K562 (cell line): ENCODE data around the gene ASB6. TPM values are rescaled to one million over a fixed set of nuclear protein-coding genes. Genes with fewer than 3 reads are reported as not detected.
A peak's percentile ranks its signal among the peaks of the same experiment; 100 is the strongest.

Experiments used
- BMI1 ChIP-seq: fragments of 150-350 bp; IDR thresholded peaks from 2 replicates; pipeline ENCODE4 v1.6.1; 2014; ENCODE audit warnings: low read length
- MAZ ChIP-seq, 2 experiments: fragments of 450-650 bp in 1 of 2; sonication (generic) in 1 of 2; formaldehyde crosslinking; IDR thresholded peaks in 1 of 2; conservative IDR thresholded peaks in 1 of 2; 2 replicates each; pipeline versions ENCODE4 v1.4.0 to v1.5.0; 2020; ENCODE audit warnings: mild to moderate bottlenecking in 1 of 2, missing genetic modification reagents in 1 of 2
- SIX5 ChIP-seq, 2 experiments: IDR thresholded peaks; 2 replicates each; pipeline ENCODE4 v1.6.1; 2011; ENCODE audit warnings: low read length in 2 of 2, borderline replicate concordance in 1 of 2, low read depth in 1 of 2, mild to moderate bottlenecking in 1 of 2, moderate library complexity in 1 of 2; ENCODE audit not compliant: insufficient read depth in 1 of 2
- polyA plus RNA-seq, 8 experiments: library from polyadenylated mRNA; depleted of rRNA in 4 of 8; stranded (reverse) in 5 of 8; unstranded in 3 of 8; fragments of >200 nt; fragmentation: Nextera tagmentation in 2 of 8; fragmentation: Illumina TruSeq in 1 of 8; extraction: Ambion mirVana in 2 of 8; extraction: Trizol in 1 of 8; gene quantifications; 2 replicates each; pipeline versions ENCODE4 v1.2.1 to v1.2.3, GENCODE V29; 2011 to 2014; ENCODE audit warnings: inconsistent platforms in 1 of 8, missing spikeins in 1 of 8
- total RNA-seq, 7 experiments: library from RNA; depleted of rRNA in 6 of 7; stranded (reverse); fragments of >200 nt in 6 of 7; fragmentation: Illumina TruSeq in 2 of 7; extraction: Trizol in 2 of 7; gene quantifications; 2 replicates each; pipeline versions ENCODE4 v1.2.1 to v1.2.3, GENCODE V29; 2011 to 2021; ENCODE audit warnings: low replicate concordance in 1 of 7
- TF ChIP-seq, protein P1 (sequence below): fragments of 450-650 bp; IDR thresholded peaks from 2 replicates; pipeline ENCODE4 v1.6.1; 2017; ENCODE audit warnings: antibody characterized with exemption
- TF ChIP-seq, protein P2 (sequence below), 2 experiments: fragments of 450-650 bp; formaldehyde crosslinking in 1 of 2; IDR thresholded peaks; 2 replicates each; pipeline versions ENCODE4 v1.4.0 to v1.6.1; 2014 to 2020; ENCODE audit warnings: mild to moderate bottlenecking in 2 of 2, borderline replicate concordance in 1 of 2, low read depth in 1 of 2

Gene ASB6
- total and polyA plus RNA-seq, 9 of the 15 experiments (the other 6 are each of a cell fraction or from before 2014, with no cell fraction given): 0.92 to 17.8 (median 11.3) TPM

DNA sequence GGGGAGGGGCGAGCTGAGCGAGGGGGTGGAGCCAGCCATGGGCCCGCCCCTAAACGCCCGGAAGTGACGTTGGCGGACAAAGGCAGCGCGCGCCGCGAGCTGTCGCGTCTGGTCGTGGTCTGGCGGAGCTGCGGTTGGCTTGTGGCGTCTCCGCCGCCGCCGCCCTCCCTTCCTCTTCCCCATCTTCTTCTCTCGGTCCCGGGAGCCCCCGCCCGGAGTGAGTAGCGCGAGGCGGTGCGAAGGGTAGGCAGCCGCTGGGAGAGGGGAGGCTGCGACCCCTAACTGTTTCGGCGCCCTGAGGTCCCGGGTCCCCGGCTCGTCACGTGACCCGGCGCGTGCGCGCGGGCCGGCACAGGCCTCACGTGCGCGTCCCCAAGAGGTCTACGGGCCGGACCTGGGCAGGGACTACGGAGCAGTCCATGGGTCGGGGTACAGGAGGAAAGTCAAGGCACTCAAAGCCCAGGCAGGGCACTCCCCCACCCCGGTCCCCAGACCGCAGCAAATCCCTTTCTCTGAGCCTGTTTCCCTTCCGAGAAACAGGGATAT is 15.8 kb downstream of the ASB6 start, which contains the start of gene NTMT1 (continued):
- TF ChIP-seq, protein P1, sequence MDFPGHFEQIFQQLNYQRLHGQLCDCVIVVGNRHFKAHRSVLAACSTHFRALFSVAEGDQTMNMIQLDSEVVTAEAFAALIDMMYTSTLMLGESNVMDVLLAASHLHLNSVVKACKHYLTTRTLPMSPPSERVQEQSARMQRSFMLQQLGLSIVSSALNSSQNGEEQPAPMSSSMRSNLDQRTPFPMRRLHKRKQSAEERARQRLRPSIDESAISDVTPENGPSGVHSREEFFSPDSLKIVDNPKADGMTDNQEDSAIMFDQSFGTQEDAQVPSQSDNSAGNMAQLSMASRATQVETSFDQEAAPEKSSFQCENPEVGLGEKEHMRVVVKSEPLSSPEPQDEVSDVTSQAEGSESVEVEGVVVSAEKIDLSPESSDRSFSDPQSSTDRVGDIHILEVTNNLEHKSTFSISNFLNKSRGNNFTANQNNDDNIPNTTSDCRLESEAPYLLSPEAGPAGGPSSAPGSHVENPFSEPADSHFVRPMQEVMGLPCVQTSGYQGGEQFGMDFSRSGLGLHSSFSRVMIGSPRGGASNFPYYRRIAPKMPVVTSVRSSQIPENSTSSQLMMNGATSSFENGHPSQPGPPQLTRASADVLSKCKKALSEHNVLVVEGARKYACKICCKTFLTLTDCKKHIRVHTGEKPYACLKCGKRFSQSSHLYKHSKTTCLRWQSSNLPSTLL: no peak
- TF ChIP-seq BMI1 (no peak), SIX5 (IDR thresholded peaks at IDR 0.05; ENCODE audit: borderline replicate concordance in 1 of 2, insufficient read depth in 1 of 2, low read depth in 1 of 2, low read length in 2 of 2) (no peak), MAZ (CRISPR knock-in tag; conservative IDR thresholded peaks at IDR 0.05 in 1 of 2, IDR thresholded peaks at IDR 0.05 in 1 of 2) (peak in 1 of 2 experiments; percentile 80; a peak in 3 of 4 replicates)
- TF ChIP-seq, protein P2, sequence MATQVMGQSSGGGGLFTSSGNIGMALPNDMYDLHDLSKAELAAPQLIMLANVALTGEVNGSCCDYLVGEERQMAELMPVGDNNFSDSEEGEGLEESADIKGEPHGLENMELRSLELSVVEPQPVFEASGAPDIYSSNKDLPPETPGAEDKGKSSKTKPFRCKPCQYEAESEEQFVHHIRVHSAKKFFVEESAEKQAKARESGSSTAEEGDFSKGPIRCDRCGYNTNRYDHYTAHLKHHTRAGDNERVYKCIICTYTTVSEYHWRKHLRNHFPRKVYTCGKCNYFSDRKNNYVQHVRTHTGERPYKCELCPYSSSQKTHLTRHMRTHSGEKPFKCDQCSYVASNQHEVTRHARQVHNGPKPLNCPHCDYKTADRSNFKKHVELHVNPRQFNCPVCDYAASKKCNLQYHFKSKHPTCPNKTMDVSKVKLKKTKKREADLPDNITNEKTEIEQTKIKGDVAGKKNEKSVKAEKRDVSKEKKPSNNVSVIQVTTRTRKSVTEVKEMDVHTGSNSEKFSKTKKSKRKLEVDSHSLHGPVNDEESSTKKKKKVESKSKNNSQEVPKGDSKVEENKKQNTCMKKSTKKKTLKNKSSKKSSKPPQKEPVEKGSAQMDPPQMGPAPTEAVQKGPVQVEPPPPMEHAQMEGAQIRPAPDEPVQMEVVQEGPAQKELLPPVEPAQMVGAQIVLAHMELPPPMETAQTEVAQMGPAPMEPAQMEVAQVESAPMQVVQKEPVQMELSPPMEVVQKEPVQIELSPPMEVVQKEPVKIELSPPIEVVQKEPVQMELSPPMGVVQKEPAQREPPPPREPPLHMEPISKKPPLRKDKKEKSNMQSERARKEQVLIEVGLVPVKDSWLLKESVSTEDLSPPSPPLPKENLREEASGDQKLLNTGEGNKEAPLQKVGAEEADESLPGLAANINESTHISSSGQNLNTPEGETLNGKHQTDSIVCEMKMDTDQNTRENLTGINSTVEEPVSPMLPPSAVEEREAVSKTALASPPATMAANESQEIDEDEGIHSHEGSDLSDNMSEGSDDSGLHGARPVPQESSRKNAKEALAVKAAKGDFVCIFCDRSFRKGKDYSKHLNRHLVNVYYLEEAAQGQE (IDR thresholded peaks at IDR 0.05; ENCODE audit: borderline replicate concordance): peak; percentile 73
- TF ChIP-seq, protein P2 (CRISPR knock-in tag; IDR thresholded peaks at IDR 0.05; ENCODE audit: low read depth): peak; percentile 68; the same call in 1 of the 2 replicates
